H1 (cell line): ENCODE data around the gene LYSET. TPM values are rescaled to one million over a fixed set of nuclear protein-coding genes. Genes with fewer than 3 reads are reported as not detected.
A peak's percentile ranks its signal among the peaks of the same experiment; 100 is the strongest.

Experiments
- FOSL1 ChIP-seq: IDR thresholded peaks from 2 replicates; pipeline ENCODE4 v1.6.1; 2011; ENCODE audit warnings: mild to moderate bottlenecking, low read depth, low read length, moderate library complexity; ENCODE audit not compliant: insufficient read depth
- GTF2F1 ChIP-seq: IDR thresholded peaks from 2 replicates; pipeline ENCODE4 v1.6.1; 2012; ENCODE audit warnings: low read depth, low read length, improper control_type of control experiment, borderline replicate concordance
- HDAC6 ChIP-seq: IDR thresholded peaks from one replicate; pipeline ENCODE4 v1.7.1; 2012; ENCODE audit warnings: low read depth, mild to moderate bottlenecking, inconsistent platforms, low read length, moderate library complexity
- KDM4A ChIP-seq: IDR thresholded peaks from one replicate; pipeline ENCODE4 v1.7.1; 2012; ENCODE audit warnings: low read depth, mild to moderate bottlenecking, moderate library complexity, low read length, inconsistent platforms; ENCODE audit not compliant: severe bottlenecking
- PHF8 ChIP-seq: fragments of 200-600 bp; sonication (generic); conservative IDR thresholded peaks from 2 replicates; pipeline ENCODE4 v1.7.1; 2012; ENCODE audit warnings: low read depth, mild to moderate bottlenecking, inconsistent platforms, low read length, moderate library complexity
- RAD21 ChIP-seq, 2 experiments: IDR thresholded peaks in 1 of 2; conservative IDR thresholded peaks in 1 of 2; 2 replicates each; pipeline ENCODE4 v1.6.1; 2011; ENCODE audit warnings: low read depth in 2 of 2, low read length in 2 of 2, improper control_type of control experiment in 1 of 2, inconsistent platforms in 1 of 2, mild to moderate bottlenecking in 1 of 2, moderate library complexity in 1 of 2
- SIRT6 ChIP-seq: IDR thresholded peaks from one replicate; pipeline ENCODE4 v1.7.1; 2012; ENCODE audit warnings: low read length, inconsistent platforms
- SUZ12 ChIP-seq: fragments of 200-600 bp; sonication (generic); IDR thresholded peaks from 2 replicates; pipeline ENCODE4 v1.6.1; 2012; ENCODE audit warnings: mild to moderate bottlenecking, inconsistent platforms, low read length, moderate library complexity, mixed read lengths
- TEAD4 ChIP-seq: IDR thresholded peaks from 2 replicates; pipeline ENCODE4 v1.6.1; 2012; ENCODE audit warnings: low read depth, low read length, inconsistent platforms, mixed read lengths
- polyA plus RNA-seq, 7 experiments: library from polyadenylated mRNA; depleted of rRNA in 3 of 7; stranded (reverse) in 5 of 7; unstranded in 2 of 7; fragments of >200 nt in 5 of 7; fragments of 200-250 nt in 2 of 7; gene quantifications; 1 replicate in 5 of 7; 2 replicates in 1 of 7; 4 replicates in 1 of 7; pipeline versions ENCODE4 v1.2.1 to v1.2.3, GENCODE V29; 2011 to 2013; ENCODE audit warnings: missing spikeins in 2 of 7, mixed read lengths in 2 of 7
- total RNA-seq: library from RNA; stranded (reverse); fragmentation: NEBNext Ultra II Directional; extraction: Animal tissue kit (Norgen Biotek cat#: 25700); gene quantifications from 2 replicates; pipeline ENCODE4 v1.2.1, GENCODE V29; 2021
- TF ChIP-seq, protein P1 (sequence below): IDR thresholded peaks from 2 replicates; pipeline ENCODE4 v1.6.1; 2012; ENCODE audit warnings: low read length, inconsistent platforms

LYSET gene
- total and polyA plus RNA-seq, 2 of the 8 experiments (the other 6 are each of a cell fraction or from before 2014, with no cell fraction given) = 26.2 to 26.9 TPM

DNA sequence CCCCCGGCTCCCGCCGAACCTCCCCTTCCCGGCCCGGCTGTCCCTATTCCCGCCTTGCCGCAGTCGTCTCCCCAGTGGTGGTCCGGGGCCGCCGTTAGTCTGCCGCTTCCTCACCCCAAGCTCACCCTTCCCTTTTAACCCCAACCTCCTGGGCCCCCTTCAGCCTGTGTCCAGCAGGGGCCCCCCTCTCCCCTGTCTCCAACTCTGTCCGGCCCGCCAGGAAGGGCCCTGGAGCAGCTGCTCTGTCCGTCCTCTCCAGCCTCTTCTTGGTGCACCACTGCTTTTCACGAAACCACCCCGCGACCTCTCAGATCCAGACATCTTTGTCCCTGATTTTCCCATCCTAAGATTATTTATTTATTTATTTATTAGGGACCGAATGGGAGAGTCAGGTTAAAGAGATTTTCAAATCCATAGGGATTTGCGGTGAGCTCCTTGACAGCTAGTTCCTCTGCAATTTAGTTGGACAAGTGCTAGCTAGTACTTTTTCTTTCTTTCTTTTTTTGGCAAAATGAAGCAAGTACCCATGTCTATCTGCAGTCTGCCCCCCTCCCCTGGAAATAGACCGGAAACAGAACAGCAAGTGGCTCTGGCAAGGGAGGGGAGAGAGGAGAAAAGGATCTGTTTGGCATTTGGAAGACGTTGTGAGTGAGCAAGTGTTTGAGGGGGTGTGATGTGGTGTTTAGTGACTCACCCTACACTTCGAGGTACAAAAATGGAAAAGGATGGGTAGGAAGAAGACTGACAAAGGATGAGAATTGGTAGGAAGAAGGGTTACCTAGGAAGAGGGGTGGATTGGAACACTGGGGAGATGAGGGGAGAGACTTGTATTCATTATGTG, 22.6 kb downstream of the LYSET start (continued):
- TF ChIP-seq, protein P1, sequence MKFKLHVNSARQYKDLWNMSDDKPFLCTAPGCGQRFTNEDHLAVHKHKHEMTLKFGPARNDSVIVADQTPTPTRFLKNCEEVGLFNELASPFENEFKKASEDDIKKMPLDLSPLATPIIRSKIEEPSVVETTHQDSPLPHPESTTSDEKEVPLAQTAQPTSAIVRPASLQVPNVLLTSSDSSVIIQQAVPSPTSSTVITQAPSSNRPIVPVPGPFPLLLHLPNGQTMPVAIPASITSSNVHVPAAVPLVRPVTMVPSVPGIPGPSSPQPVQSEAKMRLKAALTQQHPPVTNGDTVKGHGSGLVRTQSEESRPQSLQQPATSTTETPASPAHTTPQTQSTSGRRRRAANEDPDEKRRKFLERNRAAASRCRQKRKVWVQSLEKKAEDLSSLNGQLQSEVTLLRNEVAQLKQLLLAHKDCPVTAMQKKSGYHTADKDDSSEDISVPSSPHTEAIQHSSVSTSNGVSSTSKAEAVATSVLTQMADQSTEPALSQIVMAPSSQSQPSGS = no peak
- TF ChIP-seq TEAD4 = no peak
- peak; percentile 64 to 78 for TF ChIP-seq RAD21 (IDR thresholded peaks at IDR 0.05 in 1 of 2, conservative IDR thresholded peaks at IDR 0.05 in 1 of 2; ENCODE audit: low read depth in 2 of 2, low read length in 2 of 2)
- TF ChIP-seq HDAC6 = no peak
- TF ChIP-seq SIRT6 = no peak
- TF ChIP-seq KDM4A = no peak
- no peak for TF ChIP-seq GTF2F1
- no peak for TF ChIP-seq FOSL1
- peak; percentile 15; the same call in 1 of the 2 replicates for TF ChIP-seq PHF8
- TF ChIP-seq SUZ12 = no peak
